Activated T-helper 1 cell treated with Interleukin-2 at 50 U/mL for 16 hours (primary cell): ENCODE measurements around the gene DIDO1.
A peak's percentile ranks its signal among the peaks of the same experiment; 100 is the strongest.

ENCODE experiments used
- DNase-seq: peaks from one replicate; pipeline ENCODE4 v3.0.0-alpha.2; 2020; ENCODE audit warnings: low read depth

Gene DIDO1

GRCh38 chr20:62926229-62927127 lies at the start of gene DIDO1:
TSS of gene DIDO1 (minus strand) at chr20:62926505.
- peak; percentile 90 for DNase-seq

- no peak for DNase-seq
Measured at GRCh38 chr20:62975251-62975760, 49.0 kb upstream of the DIDO1 start.

- no peak for DNase-seq
Measured at GRCh38 chr20:62972845-62973745, 46.8 kb upstream of the DIDO1 start.

- peak; percentile 65 for DNase-seq
Measured at GRCh38 chr20:62971950-62972844, 45.9 kb upstream of the DIDO1 start.

- no peak for DNase-seq
Measured at GRCh38 chr20:62971211-62971949, 45.1 kb upstream of the DIDO1 start.

- no peak for DNase-seq
Measured at GRCh38 chr20:62970307-62971210, 44.3 kb upstream of the DIDO1 start.

- no peak for DNase-seq
Measured at GRCh38 chr20:62969939-62970306, 43.6 kb upstream of the DIDO1 start.

- no peak for DNase-seq
Measured at GRCh38 chr20:62969179-62969760, 43.0 kb upstream of the DIDO1 start.

- no peak for DNase-seq
Measured at GRCh38 chr20:62968378-62969178, 42.3 kb upstream of the DIDO1 start.

GRCh38 chr20:62967628-62968351 lies 41.5 kb upstream of the DIDO1 start:
- DNase-seq, result no peak

GRCh38 chr20:62967149-62967501 lies 40.8 kb upstream of the DIDO1 start:
- DNase-seq, result no peak

GRCh38 chr20:62966212-62967148 lies 40.2 kb upstream of the DIDO1 start:
- DNase-seq, result no peak

GRCh38 chr20:62965363-62965771 lies 39.1 kb upstream of the DIDO1 start:
- no peak for DNase-seq

- no peak for DNase-seq
Measured at GRCh38 chr20:62964700-62965099, 38.4 kb upstream of the DIDO1 start.

- DNase-seq, result no peak
Measured at GRCh38 chr20:62963614-62964397, 37.5 kb upstream of the DIDO1 start.
